Measurements from ENCODE around the gene ADAMTS2.
"Not testable (repeated sequence)": the region's sequence is repeated elsewhere in the genome, so short reads cannot be mapped to it uniquely, and the experiment has no call there.

Gene ADAMTS2

DNA sequence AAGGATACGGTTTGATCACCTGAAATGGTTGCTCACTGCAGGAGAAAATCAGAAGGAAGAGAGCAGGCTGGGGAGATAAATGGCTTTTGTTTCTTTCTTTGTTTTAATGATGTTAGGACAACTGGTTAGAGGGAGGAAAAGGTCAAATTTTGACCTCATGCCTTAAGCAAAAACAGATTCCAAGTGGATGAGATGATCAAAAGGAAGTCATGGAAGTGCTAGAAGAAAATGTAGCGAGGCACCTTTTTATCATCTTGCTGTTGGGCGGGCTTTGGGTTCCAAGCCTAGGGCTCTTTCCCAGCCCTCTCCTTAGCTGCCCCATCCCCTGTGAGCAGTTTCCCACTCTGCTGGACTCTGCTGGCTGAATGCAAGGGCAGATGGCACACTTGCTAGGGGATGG, 127.9 kb downstream of the ADAMTS2 start:
- no peak for DNase-seq (ENCODE audit: low read depth, low spot score)

DNA sequence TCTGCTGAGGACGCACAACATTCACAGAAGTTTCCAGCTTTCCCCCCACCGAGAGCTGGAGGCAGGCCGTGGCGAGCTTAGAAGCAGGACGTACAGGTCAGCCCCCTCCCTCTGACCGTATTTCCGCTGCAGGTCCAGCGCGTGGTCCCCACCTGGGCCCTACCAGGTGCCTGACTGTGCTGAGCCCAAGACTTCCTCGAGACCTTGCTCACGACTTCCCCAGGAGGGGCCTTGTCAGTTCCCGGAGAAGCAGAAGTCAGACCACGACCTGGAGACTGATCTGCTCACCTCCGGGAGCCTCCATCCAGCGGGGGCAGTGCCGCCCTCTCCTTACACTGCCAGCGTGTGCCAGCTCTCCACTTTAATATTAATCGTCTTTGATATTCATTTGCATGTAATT, 128.9 kb downstream of the ADAMTS2 start:
- DNase-seq (ENCODE audit: low read depth, low spot score) = not testable (repeated sequence)

DNA sequence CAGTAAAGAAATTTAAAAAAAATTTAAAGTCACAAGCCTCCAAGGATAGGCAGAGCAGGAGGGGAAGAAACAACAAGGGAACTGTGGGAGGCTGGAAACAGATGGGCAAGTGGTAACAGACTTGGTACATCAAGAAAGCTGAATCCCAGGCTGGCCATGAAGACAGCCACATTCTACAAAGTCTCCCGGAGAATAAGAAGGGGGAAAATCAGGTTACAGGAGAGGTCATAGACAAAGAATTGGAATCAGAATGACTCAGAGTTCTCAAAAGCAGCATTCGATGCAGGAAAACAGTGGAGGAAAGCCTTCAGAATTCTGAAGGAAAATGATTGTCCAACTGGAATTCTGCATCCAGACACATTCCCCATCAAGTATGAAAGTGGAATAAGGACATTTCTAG, 129.7 kb downstream of the ADAMTS2 start:
- no peak for DNase-seq (ENCODE audit: low read depth, low spot score)

DNA sequence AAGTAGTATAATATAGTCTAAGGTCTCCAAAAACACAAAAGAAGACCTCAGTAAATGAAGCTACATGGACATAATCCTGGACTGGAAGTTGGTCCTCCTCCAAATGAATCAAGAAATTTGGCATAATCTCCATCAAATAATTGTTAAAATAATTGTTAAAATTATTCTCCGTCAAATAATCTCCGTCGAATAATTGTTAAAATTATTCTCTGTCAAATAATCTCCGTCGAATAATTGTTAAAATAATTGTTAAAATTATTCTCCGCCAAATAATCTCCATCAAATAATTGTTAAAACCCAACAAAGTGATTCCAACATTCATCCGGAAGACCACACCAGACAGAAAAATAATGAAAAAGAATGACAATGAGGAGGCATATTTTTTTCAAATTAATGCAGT, 130.6 kb downstream of the ADAMTS2 start:
- DNase-seq (ENCODE audit: low read depth, low spot score) = no peak

DNA sequence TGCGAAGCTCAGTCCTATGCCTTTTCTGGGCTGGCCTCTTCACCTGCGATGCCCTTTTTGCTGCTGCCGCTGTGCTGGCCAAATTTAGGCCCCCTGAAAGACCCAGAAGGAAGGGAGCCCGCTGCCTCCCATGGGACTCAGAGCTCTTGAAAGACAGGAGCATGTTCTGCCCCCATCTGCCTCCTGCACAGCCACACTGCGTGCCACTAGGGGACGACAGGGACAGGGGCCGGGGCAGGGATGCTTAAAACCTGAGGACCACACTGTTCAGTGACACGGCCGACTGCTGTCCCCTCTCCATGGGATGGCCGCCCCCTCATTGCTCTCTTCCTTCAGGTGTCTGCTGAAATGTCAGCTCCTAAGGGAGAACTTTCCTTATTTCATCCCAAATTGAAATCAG, 132.4 kb downstream of the ADAMTS2 start:
- no peak for DNase-seq (ENCODE audit: low read depth, low spot score)

DNA sequence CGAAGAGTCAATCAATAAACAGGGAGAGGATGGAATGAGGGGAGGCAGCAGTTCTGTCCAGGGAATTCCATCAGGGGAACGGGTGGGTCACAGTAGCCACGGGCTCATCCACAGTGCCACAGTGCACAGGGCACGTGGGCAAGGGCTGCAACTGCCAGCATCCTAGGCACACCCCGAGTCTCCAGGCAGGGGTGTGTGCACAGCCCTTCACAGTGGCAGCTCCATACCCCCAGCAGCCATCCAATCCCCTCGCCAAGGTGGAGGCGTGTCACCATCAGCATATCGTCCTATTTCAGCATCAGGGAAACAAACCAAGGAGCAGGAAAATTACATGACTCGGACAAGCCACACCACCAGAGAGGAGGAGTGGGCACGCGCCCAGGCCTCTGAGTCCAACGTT, 133.6 kb downstream of the ADAMTS2 start:
- no peak for DNase-seq (ENCODE audit: low read depth, low spot score)

DNA sequence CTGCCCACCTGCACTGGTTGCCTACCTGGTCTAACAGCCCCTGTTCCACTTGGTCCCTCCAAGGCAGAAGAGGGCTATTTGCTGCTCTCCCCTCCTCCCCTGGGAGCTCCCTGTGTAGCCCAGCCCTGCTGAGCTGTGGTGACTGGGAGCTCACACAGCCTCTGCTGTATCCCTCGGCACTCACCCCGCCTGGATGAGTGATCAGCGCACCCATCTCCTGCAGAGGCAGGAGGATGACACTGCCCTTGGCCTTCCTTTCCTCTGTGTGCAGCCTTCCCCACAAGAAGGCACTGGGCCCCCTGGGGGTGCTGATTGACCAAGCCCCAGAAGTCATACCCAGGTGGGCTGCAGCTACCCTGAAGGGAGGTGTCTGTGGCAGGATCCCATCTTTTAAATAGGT, 134.2 kb downstream of the ADAMTS2 start:
- no peak for DNase-seq (ENCODE audit: low read depth, low spot score)

DNA sequence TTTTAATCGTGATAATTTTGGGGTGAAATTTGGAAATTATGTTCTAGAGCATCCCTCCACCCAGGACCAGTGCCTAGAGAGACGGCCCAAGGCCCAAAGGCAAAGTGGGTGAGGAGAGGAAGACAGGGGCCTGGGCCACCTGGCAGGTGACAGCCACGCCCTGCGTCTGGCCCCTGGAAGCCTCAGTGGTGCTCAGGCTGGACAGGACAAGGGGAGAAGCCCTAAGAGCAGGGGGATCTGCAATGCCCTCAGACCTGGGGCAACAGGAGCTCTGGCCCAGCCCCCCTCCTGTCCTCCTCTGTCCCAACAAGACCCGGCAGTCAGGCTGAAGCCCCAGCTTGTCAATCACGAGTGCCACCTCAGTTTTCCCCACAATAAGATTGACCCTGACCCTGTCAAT, 134.8 kb downstream of the ADAMTS2 start:
- DNase-seq (ENCODE audit: low read depth, low spot score) = no peak

DNA sequence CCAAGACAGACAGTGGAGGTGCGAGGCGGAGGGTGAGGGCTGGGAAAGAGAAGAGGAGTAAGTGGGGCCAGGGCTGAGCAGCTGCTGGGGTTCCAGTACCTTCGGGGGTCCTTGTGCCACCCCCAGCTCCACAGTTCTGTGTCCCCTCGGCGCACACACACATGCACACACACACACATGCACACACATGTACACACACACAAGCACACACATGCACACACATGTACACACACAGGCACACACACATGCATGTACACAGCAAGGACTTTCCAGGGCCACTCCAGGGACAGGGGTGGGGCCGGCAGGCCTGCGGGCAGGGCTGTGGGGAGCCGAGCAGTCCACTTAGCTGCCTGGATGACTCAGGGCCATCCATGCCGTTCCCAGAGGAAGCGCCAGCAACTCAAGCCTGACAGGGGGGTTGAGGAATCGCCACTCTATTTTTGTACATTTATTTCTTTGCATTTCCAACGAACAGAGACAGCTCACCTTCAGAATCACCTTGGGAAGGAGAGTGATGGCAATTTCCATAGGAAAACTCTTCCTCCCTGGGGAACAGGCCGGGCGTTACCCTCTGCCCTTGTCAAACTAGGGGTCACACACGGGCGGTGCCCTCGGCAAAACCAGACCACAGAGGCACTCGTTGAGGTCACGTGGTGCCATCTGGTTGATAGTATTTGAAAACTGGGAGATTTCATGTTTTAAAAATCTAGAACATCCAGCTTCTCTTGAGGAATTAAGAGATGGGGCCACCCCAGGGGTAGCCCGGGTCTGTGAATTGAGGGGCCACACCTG, 135.7 kb downstream of the ADAMTS2 start:
- no peak for DNase-seq (ENCODE audit: low read depth, low spot score)

DNA sequence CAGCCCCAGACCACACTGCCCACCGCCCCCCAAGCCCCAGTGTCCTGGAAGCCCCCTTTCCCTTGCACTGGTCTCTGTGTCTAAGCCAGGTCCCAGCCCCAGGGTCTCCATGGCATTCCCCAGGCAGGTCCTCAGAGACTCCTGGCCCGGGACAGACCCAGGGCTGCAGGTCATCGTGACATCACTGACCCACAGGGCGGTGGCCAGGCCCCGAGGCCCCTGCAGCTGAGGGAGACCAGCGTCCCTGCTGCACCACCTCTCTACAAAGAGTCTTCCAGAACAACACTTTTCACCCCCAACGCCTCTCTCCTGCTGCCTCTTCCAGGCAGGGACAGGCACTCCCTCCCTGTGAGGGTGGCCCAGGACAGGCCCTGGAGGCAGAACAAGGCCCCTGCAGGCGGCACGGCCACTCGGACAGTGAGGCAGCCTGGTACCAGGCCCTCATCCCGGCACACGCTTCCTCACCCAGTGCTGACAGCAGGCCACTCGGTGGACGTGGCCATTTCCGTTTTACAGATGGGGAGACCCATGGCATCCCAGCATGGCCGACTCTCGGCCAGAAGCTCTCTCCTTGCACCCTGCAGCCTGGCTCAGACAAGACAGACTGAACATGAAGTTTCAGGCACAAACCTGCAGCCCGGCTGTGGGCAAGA, 136.4 kb downstream of the ADAMTS2 start:
- no peak for DNase-seq (ENCODE audit: low read depth, low spot score)

DNA sequence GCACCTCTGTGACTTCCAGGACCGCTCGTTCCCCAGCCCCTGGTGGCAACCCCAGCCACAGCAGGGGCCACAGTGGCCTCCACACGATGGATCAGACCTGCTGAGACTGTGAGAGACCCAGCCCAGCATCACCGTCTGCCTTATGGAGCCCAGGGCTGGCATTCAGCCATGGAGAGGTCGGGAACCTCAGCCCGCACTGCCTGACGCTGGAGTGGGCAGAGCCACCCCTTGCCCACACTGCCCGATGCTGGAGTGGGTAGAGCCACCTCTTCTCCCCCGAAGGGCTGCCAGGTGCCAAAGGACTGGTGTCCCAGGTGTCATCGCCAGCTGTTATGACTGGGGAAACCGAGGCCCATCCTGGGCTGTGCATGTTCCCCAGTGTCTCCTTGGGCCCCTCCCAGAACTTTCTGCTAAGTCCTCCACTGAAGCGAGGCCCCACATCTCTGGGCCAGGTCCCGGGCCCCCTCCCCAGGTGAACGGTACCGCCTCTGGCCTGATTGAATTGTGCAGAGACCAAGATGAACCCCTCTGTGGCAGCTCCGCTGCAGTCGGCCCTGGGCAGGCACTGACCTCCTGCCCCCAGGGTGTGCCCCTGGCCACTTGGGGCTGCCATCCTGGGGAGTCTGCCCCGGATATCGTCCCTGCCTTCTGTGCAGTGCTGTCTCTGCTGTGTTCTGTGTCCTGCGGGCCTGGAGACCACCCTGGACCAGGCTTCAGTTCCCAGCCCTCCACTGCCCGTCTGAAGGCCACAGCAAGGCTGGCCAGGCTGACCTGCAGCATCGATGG, 137.1 kb downstream of the ADAMTS2 start:
- no peak for DNase-seq (ENCODE audit: low read depth, low spot score)

DNA sequence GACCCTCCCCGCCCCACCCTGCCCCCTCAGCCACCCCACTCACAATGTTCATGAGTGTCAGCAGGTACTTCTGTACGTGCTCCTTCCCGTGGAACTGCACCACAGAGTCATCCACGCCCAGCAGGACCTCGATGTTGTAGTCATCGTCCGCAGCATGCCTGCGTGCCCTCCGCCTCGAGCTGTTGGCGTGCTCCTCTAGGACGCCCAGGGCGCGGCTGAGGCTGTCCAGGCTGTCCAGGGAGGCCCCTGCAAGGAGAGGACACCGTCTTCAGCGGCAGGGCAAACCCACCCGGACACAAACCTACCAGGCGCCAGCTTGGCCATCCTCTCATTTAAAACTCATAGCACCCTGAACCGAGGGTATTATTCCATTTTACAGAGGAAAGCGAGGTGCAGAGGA, 137.8 kb downstream of the ADAMTS2 start:
- DNase-seq (ENCODE audit: low read depth, low spot score) = no peak

DNA sequence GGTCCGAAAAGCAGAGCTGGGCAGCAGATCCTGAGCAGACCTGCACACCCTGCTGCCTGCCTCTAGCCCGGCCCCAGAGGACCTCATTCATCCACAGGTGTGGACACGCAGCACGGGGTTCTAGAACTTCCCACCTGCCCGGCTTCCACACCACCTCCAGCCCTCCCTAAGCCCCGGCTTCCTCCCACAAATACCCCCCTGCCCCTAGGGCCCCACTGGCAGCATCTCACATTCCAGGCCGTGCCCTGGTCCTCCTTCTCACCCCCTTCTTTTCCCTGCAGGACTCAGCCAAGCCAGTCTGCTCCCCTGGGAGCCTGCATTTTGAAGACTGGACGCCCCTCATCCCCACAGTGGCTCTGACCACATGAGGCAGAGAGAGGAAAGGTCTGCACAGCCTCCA, 138.9 kb downstream of the ADAMTS2 start:
- DNase-seq (ENCODE audit: low read depth, low spot score) = no peak

DNA sequence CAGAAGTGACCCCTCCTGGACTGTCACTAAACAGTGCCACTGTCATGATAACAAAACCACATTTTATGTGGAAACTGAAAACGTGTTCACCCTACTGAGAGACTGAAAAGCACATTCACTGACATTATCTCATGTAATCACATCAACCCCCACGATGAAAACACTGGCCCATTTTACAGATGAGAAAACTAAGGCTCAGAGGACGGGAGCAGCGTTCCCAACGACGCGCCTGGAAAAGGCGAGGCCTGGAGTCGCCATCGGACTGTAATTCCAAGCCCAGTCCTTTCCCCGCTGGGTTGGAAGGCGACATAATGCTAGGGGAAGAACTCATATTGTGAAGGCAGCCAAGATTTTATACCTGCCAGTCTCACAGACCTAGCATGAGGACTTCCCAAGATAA, 140.0 kb downstream of the ADAMTS2 start:
- no peak for DNase-seq (ENCODE audit: low read depth, low spot score)

DNA sequence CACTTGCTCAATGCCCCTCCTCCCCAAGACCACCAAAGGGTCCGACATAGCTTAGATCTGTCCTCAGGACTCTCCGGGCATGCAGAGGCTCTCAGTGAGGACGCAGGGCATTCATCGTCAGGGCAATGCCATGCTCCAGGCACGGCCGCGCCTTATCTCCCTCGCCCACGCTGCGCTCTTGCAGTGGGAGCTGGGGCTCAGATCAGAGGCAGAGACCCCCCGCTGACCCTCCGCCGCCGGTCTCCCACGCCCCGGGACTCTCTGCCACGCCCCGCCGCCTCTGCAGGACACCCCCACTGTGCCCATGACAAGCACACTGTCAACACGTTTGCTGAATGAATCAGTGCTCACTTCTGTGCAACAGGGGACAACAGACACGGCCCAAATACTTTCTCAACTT, 140.7 kb downstream of the ADAMTS2 start:
- DNase-seq (ENCODE audit: low read depth, low spot score) = no peak

DNA sequence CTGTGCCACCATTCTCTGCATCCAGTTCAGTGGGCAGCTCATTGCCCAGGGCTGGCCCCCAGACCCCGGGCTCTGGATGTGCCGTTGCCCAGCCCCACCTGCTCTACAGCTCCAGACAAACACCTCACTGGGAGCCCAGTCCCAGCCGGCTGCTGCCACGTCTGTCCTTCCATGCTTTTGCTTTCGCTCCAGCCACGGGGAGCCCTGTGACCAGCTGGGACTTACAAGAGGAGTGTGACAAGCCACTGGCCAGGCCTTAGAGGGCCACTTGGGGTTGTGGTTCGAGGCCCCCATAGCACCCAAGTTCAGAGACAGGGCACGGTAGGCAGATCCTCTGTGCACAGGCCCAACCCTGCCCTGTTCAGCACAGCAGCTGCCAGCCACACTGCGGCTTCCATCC, 142.0 kb downstream of the ADAMTS2 start:
- DNase-seq (ENCODE audit: low read depth, low spot score) = no peak

DNA sequence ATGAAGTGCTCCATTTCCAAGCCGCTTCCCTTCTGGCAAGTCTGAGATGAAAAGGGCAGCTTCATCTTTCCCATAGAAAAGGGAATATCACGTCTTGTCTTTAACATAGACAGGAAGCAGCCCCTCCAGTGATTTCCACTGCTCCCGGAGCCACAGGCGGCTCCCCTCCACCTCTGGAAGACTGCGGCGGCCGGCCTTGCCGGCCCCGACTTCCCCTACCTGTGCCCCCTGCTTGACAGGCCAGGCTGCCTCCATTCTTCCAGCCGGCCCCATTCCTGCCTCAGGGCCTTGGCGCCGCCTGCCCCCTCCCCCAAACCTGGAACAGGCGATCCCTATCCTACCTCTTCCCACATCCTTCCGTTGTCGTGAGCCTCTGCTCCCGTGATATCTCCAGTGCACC, 143.3 kb downstream of the ADAMTS2 start:
- no peak for DNase-seq (ENCODE audit: low read depth, low spot score)

DNA sequence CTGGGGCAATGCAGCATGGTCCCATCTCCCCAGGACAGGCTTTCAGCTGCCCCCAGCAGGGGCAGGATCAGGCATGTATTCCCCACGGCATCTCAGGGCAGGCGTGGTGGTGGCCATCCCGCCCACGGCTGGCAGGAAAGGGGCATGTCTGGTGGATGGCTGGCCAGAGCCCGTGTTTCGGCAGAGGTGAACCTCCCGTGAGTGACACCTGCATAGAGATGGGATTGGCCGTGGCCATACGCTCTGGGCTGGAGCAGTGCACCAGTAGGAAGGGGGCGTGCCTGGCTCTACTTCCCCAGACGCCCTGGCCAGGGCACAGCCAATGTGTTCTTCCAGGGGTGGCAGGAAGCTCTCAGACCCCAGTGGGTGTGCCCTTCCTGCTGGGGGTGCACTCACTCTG, 146.0 kb downstream of the ADAMTS2 start:
- DNase-seq (ENCODE audit: low read depth, low spot score) = no peak

DNA sequence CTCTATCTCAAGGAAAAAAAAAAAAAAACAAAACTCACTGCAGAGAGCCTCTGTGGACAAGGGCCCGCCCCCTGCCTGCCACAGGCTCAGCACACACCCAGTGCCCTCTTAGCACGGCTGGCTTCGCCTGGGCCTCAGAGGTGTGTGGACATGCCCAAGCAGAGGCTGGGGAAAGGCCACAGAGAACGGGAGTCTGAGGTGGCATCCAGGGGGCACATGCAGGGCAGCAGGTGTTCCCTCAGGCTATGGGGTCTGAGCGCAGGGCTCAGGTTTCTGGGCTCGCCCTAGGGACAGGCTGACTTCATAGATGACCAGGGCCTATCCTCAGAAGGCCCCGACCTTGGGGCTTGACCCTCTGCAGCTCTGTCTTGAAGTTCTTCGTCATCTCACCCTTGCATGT, 146.4 kb downstream of the ADAMTS2 start:
- DNase-seq (ENCODE audit: low read depth, low spot score) = no peak

DNA sequence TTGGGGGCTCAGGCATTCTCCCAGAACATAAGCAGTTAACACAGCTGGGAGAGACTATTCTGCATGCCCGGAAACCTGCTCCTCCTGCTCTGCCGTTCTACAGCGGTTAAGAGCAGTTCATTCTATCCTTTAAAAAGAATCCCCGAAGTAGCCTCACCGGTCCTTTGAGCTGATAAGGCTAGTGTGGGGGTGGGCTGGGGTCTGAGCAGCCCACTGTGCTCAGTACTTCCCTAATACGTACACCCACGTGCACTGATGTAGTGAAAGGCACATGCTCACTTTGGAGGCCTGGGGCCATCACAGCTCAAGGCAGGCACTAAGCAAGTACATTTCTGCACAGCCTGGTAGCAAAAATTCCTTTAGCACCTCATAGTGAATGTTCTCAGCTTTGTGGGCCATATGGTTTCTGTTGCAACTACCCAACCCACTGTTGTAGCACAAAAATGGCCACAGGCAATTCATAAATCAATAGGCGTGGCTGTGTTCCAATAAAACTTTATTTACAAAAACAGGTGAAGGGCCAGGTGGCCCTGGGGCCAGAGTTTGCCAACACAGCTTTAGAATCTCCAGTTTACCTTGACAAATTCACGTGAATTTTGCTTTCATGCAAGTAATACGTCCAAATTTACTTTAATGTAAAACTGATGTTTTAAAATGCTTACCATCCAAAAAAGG, 148.7 kb downstream of the ADAMTS2 start:
- no peak for DNase-seq (ENCODE audit: low read depth, low spot score)

DNA sequence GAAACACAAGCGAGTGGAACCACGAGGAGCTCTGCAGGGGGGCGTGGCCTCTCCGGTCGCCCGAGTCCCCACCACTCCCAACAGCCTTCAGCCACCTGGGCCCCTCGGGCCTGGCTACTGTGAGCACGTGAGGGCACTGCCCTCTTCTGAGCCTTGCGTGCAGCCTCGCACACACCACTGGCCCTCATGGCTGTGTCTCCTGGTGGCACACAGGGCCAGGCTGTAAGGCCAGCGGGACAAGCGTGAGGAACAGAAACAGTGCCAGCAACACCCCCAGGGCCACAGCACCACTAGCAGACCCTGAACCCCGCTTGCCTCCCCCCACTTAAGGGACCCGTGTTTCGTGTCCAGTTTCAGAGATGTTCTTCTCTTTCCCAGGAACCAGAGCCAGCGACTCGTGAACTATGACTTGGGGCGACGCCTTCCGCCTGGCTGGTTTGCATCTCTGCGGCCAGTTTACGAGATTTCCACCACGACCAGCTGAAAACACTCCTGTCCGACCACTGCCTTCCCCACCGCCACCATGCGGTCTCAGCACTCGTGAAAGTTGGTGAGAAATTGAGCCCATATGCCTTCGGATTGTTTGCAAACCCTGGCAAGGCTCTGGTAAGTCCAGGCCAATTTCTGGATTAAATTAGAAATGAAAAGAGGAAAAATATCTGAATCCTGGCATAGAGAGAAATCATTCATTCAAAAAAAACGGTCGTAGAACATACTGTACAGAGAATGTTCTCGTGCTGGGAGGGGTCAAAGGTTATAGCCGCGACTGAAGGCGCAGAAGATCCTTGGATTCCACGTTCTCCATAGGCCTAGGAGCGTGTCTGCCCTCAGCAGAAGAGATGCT, 149.5 kb downstream of the ADAMTS2 start:
- no peak for DNase-seq (ENCODE audit: low read depth, low spot score)

Measured in iPS DF 19.7 (cell line).